SK-N-DZ (cell line): ENCODE results near the gene AP1M2.
"Not testable (repeated sequence)": the region's sequence is repeated elsewhere in the genome, so short reads cannot be mapped to it uniquely, and the experiment has no call there.

Source experiments
- DNase-seq: peaks from one replicate; pipeline ENCODE4 v3.0.0-alpha.2; 2015; ENCODE audit warnings: low spot score
- small RNA-seq, 2 experiments: library from RNA; depleted of rRNA; stranded (forward); fragments of <200 nt; gene quantifications; one replicate each; pipeline ENCODE3, GENCODE V24; 2014

The AP1M2 gene

GRCh38 chr19:10543059-10543419 is 44.1 kb downstream of the AP1M2 start:
- no peak for DNase-seq

GRCh38 chr19:10539016-10539415 is 48.1 kb downstream of the AP1M2 start:
- DNase-seq, result not testable (repeated sequence)

- no peak for DNase-seq
Measured at GRCh38 chr19:10538204-10538983, 48.7 kb downstream of the AP1M2 start.

GRCh38 chr19:10537668-10538067 is 49.4 kb downstream of the AP1M2 start:
- DNase-seq, result no peak

GRCh38 chr19:10535613-10536012 is 51.5 kb downstream of the AP1M2 start:
- DNase-seq, result no peak

- no peak for DNase-seq
Measured at GRCh38 chr19:10533646-10534386, 53.3 kb downstream of the AP1M2 start.

GRCh38 chr19:10532457-10532856 is 54.7 kb downstream of the AP1M2 start:
- no peak for DNase-seq

GRCh38 chr19:10526887-10527286 is 60.2 kb downstream of the AP1M2 start:
- DNase-seq, result not testable (repeated sequence)

- DNase-seq, result no peak
Measured at GRCh38 chr19:10525636-10526035, 61.5 kb downstream of the AP1M2 start.

GRCh38 chr19:10523135-10523636 is 63.9 kb downstream of the AP1M2 start:
- no peak for DNase-seq

Small RNAs within 50 kb of the gene (small RNA-seq; reads per million reads assigned to genes)
- gene MIR1238 (0.03 to 0.04 reads per million in 2 experiments), gene RNU7-140P (0 to 0.04 reads per million in 2 experiments)
